ENCODE results near the gene KCNF1.

The KCNF1 gene

GRCh38 chr2:10880586-10881321, 31.0 kb upstream of the KCNF1 start:
- no peak for DNase-seq (ENCODE audit: low read depth in 2 of 2)

GRCh38 chr2:10882568-10882967, 29.2 kb upstream of the KCNF1 start:
- no peak for DNase-seq (ENCODE audit: low read depth in 2 of 2)

GRCh38 chr2:10883066-10883465, 28.7 kb upstream of the KCNF1 start:
- DNase-seq (ENCODE audit: low read depth in 2 of 2), result no peak

- DNase-seq (ENCODE audit: low read depth in 2 of 2), result no peak
These were observed 27.8 kb upstream of the KCNF1 start for GRCh38 chr2:10883801-10884478.

- DNase-seq (ENCODE audit: low read depth in 2 of 2), result no peak
These were observed 27.2 kb upstream of the KCNF1 start for GRCh38 chr2:10884574-10884975.

- DNase-seq (ENCODE audit: low read depth in 2 of 2), result no peak
These were observed 26.5 kb upstream of the KCNF1 start for GRCh38 chr2:10885094-10885860.

GRCh38 chr2:10887476-10887875, 24.3 kb upstream of the KCNF1 start:
- DNase-seq (ENCODE audit: low read depth in 2 of 2), result no peak

- DNase-seq (ENCODE audit: low read depth in 2 of 2), result no peak
These were observed 22.0 kb upstream of the KCNF1 start for GRCh38 chr2:10889651-10890215.

GRCh38 chr2:10890706-10891270, 20.9 kb upstream of the KCNF1 start:
- DNase-seq (ENCODE audit: low read depth in 2 of 2), result no peak

GRCh38 chr2:10891390-10891789, 20.3 kb upstream of the KCNF1 start:
- no peak for DNase-seq (ENCODE audit: low read depth in 2 of 2)

GRCh38 chr2:10891848-10892247, 19.9 kb upstream of the KCNF1 start:
- DNase-seq (ENCODE audit: low read depth in 2 of 2), result no peak

- no peak for DNase-seq (ENCODE audit: low read depth in 2 of 2)
These were observed 19.4 kb upstream of the KCNF1 start for GRCh38 chr2:10892316-10892715.

- DNase-seq (ENCODE audit: low read depth in 2 of 2), result no peak
These were observed 18.9 kb upstream of the KCNF1 start for GRCh38 chr2:10892796-10893350.

GRCh38 chr2:10894264-10894935, 17.3 kb upstream of the KCNF1 start:
- no peak for DNase-seq (ENCODE audit: low read depth in 2 of 2)

- no peak for DNase-seq (ENCODE audit: low read depth in 2 of 2)
These were observed 16.5 kb upstream of the KCNF1 start for GRCh38 chr2:10895231-10895630.

GRCh38 chr2:10897956-10898355, 13.8 kb upstream of the KCNF1 start:
- no peak for DNase-seq (ENCODE audit: low read depth in 2 of 2)

GRCh38 chr2:10900216-10901109, 11.3 kb upstream of the KCNF1 start:
- no peak for DNase-seq (ENCODE audit: low read depth in 2 of 2)

- DNase-seq (ENCODE audit: low read depth in 2 of 2), result no peak
These were observed 10.4 kb upstream of the KCNF1 start for GRCh38 chr2:10901160-10901939.

- no peak for DNase-seq (ENCODE audit: low read depth in 2 of 2)
These were observed 7.9 kb upstream of the KCNF1 start for GRCh38 chr2:10903861-10904210.

All from activated CD8-positive, alpha-beta memory T cell treated with anti-CD3 and anti-CD28 coated beads for 4 hours (primary cell).